HAP-1 (cell line): ENCODE results near the gene ANKRD11.
"Not testable (repeated sequence)": the region's sequence is repeated elsewhere in the genome, so short reads cannot be mapped to it uniquely, and the experiment has no call there.

Experiments used
- DNase-seq, 2 experiments: peaks; one replicate each; pipeline ENCODE4 v3.0.0-alpha.2; 2016 to 2020; ENCODE audit warnings: low spot score in 2 of 2
- H3K27me3 ChIP-seq: fragments of 250-450 bp; sonication (Bioruptor Pico); 2 replicates; pipeline ENCODE4 v1.5.1; 2020; ENCODE audit warnings: low read depth, mild to moderate bottlenecking, moderate library complexity
- H3K36me3 ChIP-seq: fragments of 250-450 bp; sonication (Bioruptor Pico); replicated peaks from 2 replicates; pipeline ENCODE4 v1.5.1; 2020; ENCODE audit warnings: mild to moderate bottlenecking
- H3K4me1 ChIP-seq: fragments of 250-450 bp; sonication (Bioruptor Pico); 2 replicates; pipeline ENCODE4 v1.5.1; 2020; ENCODE audit warnings: mild to moderate bottlenecking
- H3K4me3 ChIP-seq: fragments of 250-450 bp; sonication (Bioruptor Pico); 2 replicates; pipeline ENCODE4 v1.5.1; 2020; ENCODE audit warnings: mild to moderate bottlenecking, moderate library complexity
- H3K9me3 ChIP-seq: fragments of 250-450 bp; sonication (Bioruptor Pico); 2 replicates; pipeline ENCODE4 v1.5.1; 2020; ENCODE audit warnings: mild to moderate bottlenecking, moderate library complexity
- in situ Hi-C: fragments of 300-500 bp; cut with MboI; formaldehyde crosslinking; loops from 3 replicates; pipeline ENCODE4 v1.14.3; 2020; ENCODE audit warnings: low sequenced_read_pairs, inconsistent platforms, mixed read lengths

Gene ANKRD11

DNA sequence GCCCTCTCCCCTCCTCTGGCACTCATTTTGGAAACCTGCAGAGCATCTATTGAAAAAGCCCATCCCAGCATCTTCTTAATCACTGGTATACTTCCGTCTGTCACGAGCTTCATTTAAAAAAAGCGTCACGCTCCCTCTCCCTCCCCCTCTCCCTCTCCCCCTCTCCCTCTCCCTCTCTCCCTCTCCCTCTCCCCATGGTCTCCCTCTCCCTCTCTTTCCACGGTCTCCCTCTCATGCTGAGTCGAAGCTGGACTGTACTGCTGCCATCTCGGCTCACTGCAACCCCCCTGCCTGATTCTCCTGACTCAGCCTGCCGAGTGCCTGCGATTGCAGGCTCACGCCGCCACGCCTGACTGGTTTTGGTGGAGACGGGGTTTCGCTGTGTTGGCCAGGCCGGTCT lies 28.5 kb downstream of the ANKRD11 start:
- H3K27me3 ChIP-seq, in situ Hi-C loops, DNase-seq, H3K36me3 ChIP-seq, H3K4me3 ChIP-seq, H3K4me1 ChIP-seq, H3K9me3 ChIP-seq: not testable (repeated sequence)

DNA sequence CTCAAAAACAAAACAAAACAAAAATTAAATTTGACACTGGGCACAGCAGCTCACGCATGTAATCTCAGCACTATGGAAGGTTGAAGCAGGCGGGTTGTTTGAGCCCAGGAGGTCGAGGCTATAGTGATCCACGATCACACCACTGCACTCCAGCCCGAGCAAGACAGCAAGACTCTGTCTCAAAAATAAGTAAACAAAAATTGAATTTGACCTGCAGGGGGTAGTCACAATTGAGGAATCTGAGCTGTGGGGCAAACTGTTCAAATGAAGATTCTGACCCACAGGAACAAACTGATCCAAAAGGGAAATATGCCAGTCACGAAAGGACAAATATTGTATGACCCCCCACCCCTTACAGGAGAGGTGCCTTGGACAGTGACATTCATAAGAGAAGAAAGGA lies 29.8 kb downstream of the ANKRD11 start:
- H3K4me3 ChIP-seq: no peak overlapping the region
- H3K9me3 ChIP-seq: peaks cover 8% of the 10 kb centered on the region; the same call in 1 of the 2 replicates
- no peaks in the 10 kb centered on the region for H3K27me3 ChIP-seq
- no peaks in the 10 kb centered on the region for H3K4me1 ChIP-seq
- in situ Hi-C loops: no loop called here
- peaks cover 2% of the 10 kb centered on the region for H3K36me3 ChIP-seq
- no peak for DNase-seq

DNA sequence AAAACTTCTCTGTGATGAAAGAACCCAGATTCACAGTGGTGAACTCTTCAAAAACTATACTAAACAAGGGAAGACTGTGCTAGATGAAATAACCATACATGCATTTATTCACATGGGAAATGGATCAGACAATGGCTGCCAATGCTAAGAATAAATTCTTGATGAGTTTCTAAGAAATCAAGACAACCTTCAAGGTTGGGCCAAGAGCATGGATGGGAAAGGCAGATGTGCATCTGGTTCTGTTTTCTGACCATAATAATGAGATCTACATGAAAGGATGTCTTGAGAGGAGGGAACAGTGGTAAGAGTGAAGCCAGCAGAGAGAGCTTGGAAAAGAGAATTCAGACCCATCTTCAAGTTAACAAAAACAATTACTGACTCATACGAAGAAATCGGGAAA lies 31.4 kb downstream of the ANKRD11 start:
- Histone ChIP-seq H3K9me3 (peaks cover 8% of the 10 kb centered on the region; the same call in 1 of the 2 replicates), H3K4me3 (no peak overlapping the region), H3K4me1 (no peaks in the 10 kb centered on the region), H3K27me3 (no peaks in the 10 kb centered on the region), H3K36me3 (peaks cover 4% of the 10 kb centered on the region)
- no peak for DNase-seq
- in situ Hi-C loops: no loop called here

DNA sequence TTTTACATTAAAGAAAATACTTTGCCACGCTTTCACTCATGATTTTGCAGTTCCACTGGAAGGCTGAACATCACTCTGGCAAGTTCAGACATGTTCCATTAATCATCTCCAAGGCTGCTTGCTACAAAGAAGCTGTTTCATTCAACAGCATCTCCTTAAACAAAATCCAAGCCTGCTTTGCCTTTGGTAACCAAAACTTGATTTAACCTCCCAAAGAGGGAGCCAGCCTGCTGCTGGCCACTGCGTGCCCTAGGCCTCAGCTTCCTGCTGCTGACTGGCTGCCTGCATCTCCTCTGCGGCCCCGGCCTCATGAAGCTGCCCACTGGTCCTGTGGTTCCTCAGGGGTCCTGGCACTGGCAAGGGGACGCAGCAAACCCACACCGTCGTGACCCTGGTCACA lies 31.8 kb downstream of the ANKRD11 start:
- in situ Hi-C loops: no loop called here
- Histone ChIP-seq H3K4me3 (no peak overlapping the region), H3K4me1 (peaks cover 2% of the 10 kb centered on the region; the same call in 1 of the 2 replicates), H3K27me3 (no peaks in the 10 kb centered on the region), H3K9me3 (peaks cover 6% of the 10 kb centered on the region; the same call in 1 of the 2 replicates), H3K36me3 (peaks cover 4% of the 10 kb centered on the region)
- no peak for DNase-seq

DNA sequence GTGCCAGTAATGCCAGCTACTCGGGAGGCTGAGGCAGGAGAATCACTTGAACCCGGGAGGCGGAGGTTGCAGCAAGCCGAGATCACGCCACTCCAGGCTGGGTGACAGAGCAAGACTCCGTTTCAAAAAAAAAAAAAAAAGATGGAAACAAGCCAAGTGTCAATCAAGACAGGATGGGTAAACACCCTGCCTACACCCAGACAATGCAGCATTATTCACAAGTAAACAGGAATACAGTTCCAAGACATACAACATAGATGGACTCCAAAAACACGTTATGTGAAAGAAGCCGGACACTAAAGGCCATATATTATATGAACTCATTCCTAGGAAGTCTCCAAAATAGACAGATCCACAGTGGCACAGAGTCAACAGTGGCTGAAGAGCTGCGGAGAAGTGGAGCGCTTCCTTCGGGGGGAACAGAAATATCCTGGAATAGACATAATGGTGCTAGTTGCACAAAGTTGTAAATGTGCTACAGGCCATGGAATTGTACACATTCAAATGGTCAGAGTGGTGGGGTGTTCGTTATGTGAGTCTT lies 33.9 kb downstream of the ANKRD11 start:
- Histone ChIP-seq H3K27me3 (no peaks in the 10 kb centered on the region), H3K4me1 (peaks cover 11% of the 10 kb centered on the region; the same call in 1 of the 2 replicates), H3K9me3 (peaks cover 2% of the 10 kb centered on the region; the same call in 1 of the 2 replicates), H3K36me3 (peaks cover 4% of the 10 kb centered on the region), H3K4me3 (no peak overlapping the region)
- DNase-seq: no peak
- in situ Hi-C loops: no loop called here

DNA sequence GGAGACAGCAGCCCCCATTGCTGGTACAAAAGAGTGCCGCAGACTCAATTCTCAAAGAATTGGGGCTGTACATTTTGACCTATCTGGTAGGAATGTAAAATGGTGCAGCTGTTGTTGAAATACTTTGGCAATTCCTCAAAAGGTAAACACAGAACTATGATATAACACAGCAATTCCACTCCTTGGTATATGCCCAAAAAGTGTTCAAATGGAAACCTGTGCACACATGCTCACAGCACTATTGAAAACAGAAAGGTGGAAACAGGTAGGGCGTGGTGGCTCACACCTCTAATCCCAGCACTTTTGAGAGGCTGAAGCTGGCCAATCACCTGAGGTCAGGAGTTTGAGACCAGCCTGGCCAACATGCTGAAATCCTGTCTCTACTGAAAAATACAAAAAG lies 34.7 kb downstream of the ANKRD11 start:
- peaks cover 11% of the 10 kb centered on the region; the same call in 1 of the 2 replicates for H3K4me1 ChIP-seq
- no peak for DNase-seq
- in situ Hi-C loops: no loop called here
- no peaks in the 10 kb centered on the region for H3K27me3 ChIP-seq
- H3K9me3 ChIP-seq: no peaks in the 10 kb centered on the region
- H3K36me3 ChIP-seq: peaks cover 4% of the 10 kb centered on the region
- no peak overlapping the region for H3K4me3 ChIP-seq

DNA sequence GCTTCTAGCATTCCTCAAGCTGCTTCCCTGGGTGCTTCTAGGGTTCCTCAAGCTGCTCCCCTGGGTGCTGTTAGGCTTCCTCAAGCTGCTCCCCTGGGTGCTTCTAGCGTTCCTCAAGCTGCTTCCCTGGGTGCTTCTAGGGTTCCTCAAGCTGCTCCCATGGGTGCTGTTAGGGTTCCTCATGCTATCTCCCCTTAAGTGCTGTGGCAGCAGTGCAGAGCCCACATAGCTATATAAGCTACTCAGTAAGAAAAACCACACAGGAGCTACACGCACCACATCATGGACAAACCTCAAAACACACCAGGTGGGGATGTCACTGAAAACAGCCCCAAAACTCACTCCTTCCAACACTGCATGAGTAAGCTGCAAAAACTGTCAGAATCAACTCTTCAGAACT lies 35.2 kb downstream of the ANKRD11 start:
- Histone ChIP-seq H3K4me1 (peaks cover 11% of the 10 kb centered on the region; the same call in 1 of the 2 replicates), H3K36me3 (peaks cover 4% of the 10 kb centered on the region), H3K27me3 (no peaks in the 10 kb centered on the region), H3K9me3 (no peaks in the 10 kb centered on the region), H3K4me3 (no peak overlapping the region)
- DNase-seq: no peak
- in situ Hi-C loops: no loop called here

DNA sequence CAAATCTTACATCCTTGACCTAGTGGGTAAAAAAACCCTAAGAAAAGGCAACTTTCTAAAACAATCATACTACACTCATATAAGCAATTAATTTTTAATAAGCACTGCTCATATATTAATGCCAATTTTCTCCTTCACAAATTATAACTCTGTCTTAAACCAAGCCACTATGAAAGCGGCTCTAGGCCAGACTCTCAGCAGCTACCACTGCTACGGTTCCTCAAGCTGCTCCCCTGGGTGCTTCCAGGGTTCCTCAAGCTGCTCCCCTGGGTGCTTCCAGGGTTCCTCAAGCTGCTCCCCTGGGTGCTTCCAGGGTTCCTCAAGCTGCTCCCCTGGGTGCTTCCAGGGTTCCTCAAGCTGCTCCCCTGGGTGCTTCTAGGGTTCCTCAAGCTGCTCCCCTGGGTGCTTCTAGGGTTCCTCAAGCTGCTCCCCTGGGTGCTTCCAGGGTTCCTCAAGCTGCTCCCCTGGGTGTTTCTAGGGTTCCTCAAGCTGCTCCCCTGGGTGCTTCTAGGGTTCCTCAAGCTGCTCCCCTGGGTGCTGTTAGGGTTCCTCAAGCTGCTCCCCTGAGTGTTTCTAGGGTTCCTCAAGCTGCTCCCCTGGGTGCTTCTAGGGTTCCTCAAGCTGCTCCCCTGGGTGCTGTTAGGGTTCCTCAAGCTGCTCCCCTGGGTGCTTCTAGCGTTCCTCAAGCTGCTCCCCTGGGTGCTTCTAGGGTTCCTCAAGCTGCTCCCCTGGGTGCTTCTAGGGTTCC lies 35.8 kb downstream of the ANKRD11 start:
- peaks cover 11% of the 10 kb centered on the region; the same call in 1 of the 2 replicates for H3K4me1 ChIP-seq
- H3K36me3 ChIP-seq, in situ Hi-C loops, DNase-seq, H3K9me3 ChIP-seq, H3K4me3 ChIP-seq, H3K27me3 ChIP-seq: not testable (repeated sequence)

DNA sequence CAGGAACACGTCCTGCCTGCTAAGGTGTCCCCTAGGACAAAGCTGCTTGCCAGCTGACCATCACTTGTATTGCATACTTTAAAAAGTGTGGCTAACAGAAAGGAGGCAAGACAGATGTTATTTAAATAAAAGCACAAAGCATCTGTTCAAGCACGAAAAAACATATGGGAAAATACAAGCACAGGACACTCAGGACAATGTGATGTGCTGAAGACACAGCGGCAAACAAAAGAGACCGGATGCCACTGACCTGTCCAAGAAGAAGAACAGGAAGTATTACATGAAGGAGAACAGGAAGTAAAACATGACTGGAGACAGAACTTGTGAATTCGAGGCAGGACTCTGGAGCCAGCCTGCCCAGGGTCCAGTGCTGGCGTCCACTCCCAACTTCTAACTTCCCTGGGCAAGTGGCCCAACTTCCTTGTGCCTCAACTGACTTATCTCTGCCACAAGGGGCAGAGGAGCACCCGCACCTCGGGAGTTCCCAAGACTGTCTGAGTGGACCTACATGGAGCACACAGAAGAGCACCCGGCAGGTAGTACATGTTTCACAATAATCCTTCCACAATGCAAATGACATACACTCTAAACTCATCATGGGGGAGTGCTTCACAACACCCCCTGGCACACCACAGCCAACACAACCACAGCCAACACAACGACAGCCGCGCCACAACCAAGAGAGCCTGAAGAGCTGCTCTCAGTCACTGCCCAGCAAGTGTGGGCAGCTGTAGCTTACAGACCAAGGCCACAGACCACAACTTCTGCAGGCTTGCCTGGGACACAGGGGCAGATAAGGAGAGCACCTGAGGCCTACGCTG lies 36.6 kb downstream of the ANKRD11 start:
- peak; percentile 17 to 35 for DNase-seq
- no peaks in the 10 kb centered on the region for H3K27me3 ChIP-seq
- in situ Hi-C loops: no loop called here
- peaks cover 11% of the 10 kb centered on the region; the same call in 1 of the 2 replicates for H3K4me1 ChIP-seq
- H3K36me3 ChIP-seq: peaks cover 4% of the 10 kb centered on the region
- no peaks in the 10 kb centered on the region for H3K9me3 ChIP-seq
- H3K4me3 ChIP-seq: no peak overlapping the region

DNA sequence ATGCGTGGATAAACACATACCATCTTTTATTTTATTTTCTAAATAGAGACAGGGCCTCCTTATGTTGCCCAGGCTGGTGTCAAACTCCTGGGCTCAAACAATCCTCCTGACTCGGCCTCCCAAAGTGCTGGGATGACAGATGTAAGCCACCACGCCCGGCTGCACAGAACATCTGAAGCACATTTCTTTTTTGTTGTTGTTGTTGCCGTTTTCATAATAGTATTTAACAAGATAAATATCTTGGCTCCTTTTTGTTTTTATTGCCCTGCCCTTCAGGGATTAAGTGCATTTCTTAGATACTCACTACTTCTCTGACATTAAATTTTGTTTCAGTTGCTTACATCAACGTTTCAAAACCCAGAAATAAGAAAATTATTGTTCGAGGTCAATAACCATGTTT lies 37.4 kb downstream of the ANKRD11 start:
- in situ Hi-C loops: no loop called here
- Histone ChIP-seq H3K36me3 (peaks cover 4% of the 10 kb centered on the region), H3K4me3 (no peak overlapping the region), H3K27me3 (no peaks in the 10 kb centered on the region), H3K4me1 (peaks cover 11% of the 10 kb centered on the region; the same call in 1 of the 2 replicates), H3K9me3 (no peaks in the 10 kb centered on the region)
- DNase-seq: no peak

DNA sequence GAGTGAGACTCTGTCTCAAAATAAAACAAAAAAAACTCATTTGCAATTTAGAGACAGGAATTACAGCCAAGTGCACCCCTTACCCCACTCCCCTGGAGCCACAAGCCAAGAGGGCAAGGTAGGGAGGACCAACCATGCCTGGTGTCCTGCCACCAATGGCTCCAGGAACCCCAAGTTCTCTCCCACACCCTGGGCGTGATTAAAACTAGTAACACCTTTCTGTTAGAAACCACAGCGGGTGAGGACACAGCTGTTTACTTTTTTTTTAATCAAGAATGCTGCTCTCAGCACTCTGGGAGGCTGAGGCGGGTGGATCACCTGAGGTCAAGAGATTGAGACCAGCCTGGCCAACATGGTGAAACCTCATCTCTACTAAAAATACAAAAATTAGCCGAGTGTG lies 38.1 kb downstream of the ANKRD11 start:
- in situ Hi-C loops: no loop called here
- no peaks in the 10 kb centered on the region for H3K9me3 ChIP-seq
- DNase-seq: no peak
- H3K4me3 ChIP-seq: no peak overlapping the region
- no peaks in the 10 kb centered on the region for H3K27me3 ChIP-seq
- H3K36me3 ChIP-seq: peaks cover 4% of the 10 kb centered on the region
- H3K4me1 ChIP-seq: peaks cover 11% of the 10 kb centered on the region; the same call in 1 of the 2 replicates

DNA sequence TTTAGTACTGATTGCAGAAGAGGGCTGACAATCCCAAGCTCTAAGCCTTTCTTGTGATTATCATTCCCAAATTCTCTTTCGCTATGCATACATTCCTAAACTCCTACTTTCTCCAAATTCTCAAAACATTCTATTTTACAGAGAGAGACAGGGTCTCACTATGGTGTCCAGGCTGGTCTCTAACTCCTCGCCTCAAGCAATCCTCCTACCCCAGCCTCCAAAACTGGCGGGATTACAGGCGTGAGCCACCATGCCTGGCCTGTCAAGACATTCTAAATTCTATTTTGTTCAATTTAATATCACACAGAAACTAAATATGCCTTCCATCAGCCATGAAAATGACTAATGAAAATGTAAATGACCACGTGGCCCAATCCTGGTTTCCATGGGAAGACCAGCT lies 39.8 kb downstream of the ANKRD11 start:
- Histone ChIP-seq H3K36me3 (peaks cover 1% of the 10 kb centered on the region), H3K9me3 (no peaks in the 10 kb centered on the region), H3K4me1 (peaks cover 11% of the 10 kb centered on the region), H3K27me3 (no peaks in the 10 kb centered on the region), H3K4me3 (no peak overlapping the region)
- in situ Hi-C loops: no loop called here
- no peak for DNase-seq

DNA sequence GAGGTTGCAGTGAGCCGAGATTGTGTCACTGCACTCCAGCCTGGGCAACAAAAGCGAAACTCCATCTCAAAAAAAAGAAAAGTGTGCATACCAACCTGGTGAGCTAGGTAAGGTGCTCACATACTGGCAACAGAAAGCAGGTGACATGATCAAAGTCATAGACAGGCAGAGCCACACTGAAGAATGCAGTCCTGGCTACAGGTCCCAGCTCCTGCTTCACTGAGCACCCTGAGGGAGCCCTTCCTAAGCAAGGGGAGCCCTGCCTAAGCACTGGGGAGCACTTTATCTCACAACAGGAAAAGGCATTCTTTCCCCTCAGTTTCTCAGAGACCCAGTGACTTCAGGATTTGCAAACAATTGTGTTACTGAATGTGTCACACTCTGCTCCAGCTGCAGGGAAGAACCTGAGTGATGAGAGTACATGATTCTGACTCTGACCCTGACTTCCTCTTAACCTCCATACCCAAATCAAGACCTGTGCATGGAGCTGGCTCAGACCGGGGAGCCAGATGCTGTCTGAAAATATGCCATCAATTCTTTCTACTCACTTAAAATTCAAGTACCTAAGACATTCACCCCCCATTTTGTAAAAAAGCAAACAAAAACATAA lies 40.5 kb downstream of the ANKRD11 start:
- H3K27me3 ChIP-seq: no peaks in the 10 kb centered on the region
- H3K36me3 ChIP-seq: no peaks in the 10 kb centered on the region; the same call in 1 of the 2 replicates
- H3K9me3 ChIP-seq: no peaks in the 10 kb centered on the region
- DNase-seq: no peak
- in situ Hi-C loops: no loop called here
- no peak overlapping the region for H3K4me3 ChIP-seq
- peaks cover 14% of the 10 kb centered on the region for H3K4me1 ChIP-seq
